ENCODE results near the gene DAZL.

Gene DAZL

GRCh38 chr3:16543242-16543864, 61.9 kb downstream of the DAZL start:
- DNase-seq (ENCODE audit: low read depth in 2 of 2) = no peak

- no peak for DNase-seq (ENCODE audit: low read depth in 2 of 2)
These were observed 66.7 kb downstream of the DAZL start for GRCh38 chr3:16538507-16538906.

- no peak for DNase-seq (ENCODE audit: low read depth in 2 of 2)
These were observed 68.2 kb downstream of the DAZL start for GRCh38 chr3:16536996-16537395.
